Astrocyte (in vitro differentiated cells and primary cell): ENCODE measurements around the gene CBX8. TPM values are rescaled to one million over a fixed set of nuclear protein-coding genes. Genes with fewer than 3 reads are reported as not detected.

Experiments
- DNase-seq: peaks from one replicate; pipeline ENCODE4 v3.0.0-alpha.2; 2010; ENCODE audit warnings: low read depth
- FAIRE-seq: peaks from 2 replicates; lab custom pipeline; 2011; peaks lifted over from hg19 to GRCh38; lab: Jason Lieb, UNC
- H2AFZ ChIP-seq: 2 replicates; pipeline ENCODE4 v1.6.0; 2012; ENCODE audit warnings: low read depth, low read length, inconsistent platforms
- H3K27ac ChIP-seq: 2 replicates; pipeline ENCODE4 v1.5.1; 2011; ENCODE audit warnings: low read depth, low read length, inconsistent platforms
- H3K27me3 ChIP-seq: 2 replicates; pipeline ENCODE4 v1.6.0; 2011; ENCODE audit warnings: low read length, inconsistent platforms; ENCODE audit not compliant: insufficient read depth
- H3K36me3 ChIP-seq: 2 replicates; pipeline ENCODE4 v1.5.1; 2011; ENCODE audit warnings: low read length, inconsistent platforms; ENCODE audit not compliant: insufficient read depth
- H3K4me1 ChIP-seq: 2 replicates; pipeline ENCODE4 v1.5.1; 2011; ENCODE audit warnings: low read length, inconsistent platforms; ENCODE audit not compliant: insufficient read depth
- H3K4me2 ChIP-seq: 2 replicates; pipeline ENCODE4 v1.6.0; 2012; ENCODE audit warnings: low read length, inconsistent platforms
- H3K4me3 ChIP-seq: 2 replicates; pipeline ENCODE4 v1.5.1; 2011; ENCODE audit warnings: low read depth, mild to moderate bottlenecking, low read length, inconsistent platforms; ENCODE audit not compliant: insufficient read depth
- H3K79me2 ChIP-seq: 2 replicates; pipeline ENCODE4 v1.6.0; 2012; ENCODE audit warnings: mild to moderate bottlenecking, low read length, inconsistent platforms; ENCODE audit not compliant: insufficient read depth
- H3K9ac ChIP-seq: 2 replicates; pipeline ENCODE4 v1.6.0; 2012; ENCODE audit warnings: mild to moderate bottlenecking, low read length, inconsistent platforms
- H3K9me3 ChIP-seq: 2 replicates; pipeline ENCODE4 v1.5.1; 2012; ENCODE audit warnings: low read depth, mild to moderate bottlenecking, low read length, inconsistent platforms; ENCODE audit not compliant: insufficient read depth
- H4K20me1 ChIP-seq: 2 replicates; pipeline ENCODE4 v1.6.0; 2012; ENCODE audit warnings: low read length, inconsistent platforms; ENCODE audit not compliant: insufficient read depth
- H3K27ac Mint-ChIP-seq: one replicate; pipeline ENCODE4 v1.8.0; 2021; ENCODE audit warnings: mild to moderate bottlenecking, mixed read lengths; ENCODE audit not compliant: unreplicated experiment
- H3K27me3 Mint-ChIP-seq: one replicate; pipeline ENCODE4 v1.8.0; 2021; ENCODE audit warnings: low read depth, mixed read lengths; ENCODE audit not compliant: unreplicated experiment
- H3K36me3 Mint-ChIP-seq: one replicate; pipeline ENCODE4 v1.8.0; 2021; ENCODE audit warnings: low read depth, mixed read lengths; ENCODE audit not compliant: unreplicated experiment
- H3K4me1 Mint-ChIP-seq: one replicate; pipeline ENCODE4 v1.8.0; 2021; ENCODE audit warnings: low read depth, mixed read lengths; ENCODE audit not compliant: unreplicated experiment
- H3K4me3 Mint-ChIP-seq: one replicate; pipeline ENCODE4 v1.8.0; 2021; ENCODE audit warnings: mild to moderate bottlenecking, moderate library complexity, mixed read lengths; ENCODE audit not compliant: unreplicated experiment
- H3K9me3 Mint-ChIP-seq: one replicate; pipeline ENCODE4 v1.8.0; 2021; ENCODE audit warnings: mild to moderate bottlenecking, mixed read lengths; ENCODE audit not compliant: unreplicated experiment
- CTCF ChIP-seq: IDR thresholded peaks from 2 replicates; pipeline ENCODE4 v1.5.1; 2011; ENCODE audit warnings: low read depth, mild to moderate bottlenecking, inconsistent platforms, low read length, moderate library complexity; ENCODE audit not compliant: insufficient read depth
- EZH2 ChIP-seq: IDR thresholded peaks from 2 replicates; pipeline ENCODE4 v1.6.1; 2012; ENCODE audit warnings: mild to moderate bottlenecking, low read length, inconsistent platforms; ENCODE audit not compliant: insufficient read depth
- total RNA-seq: library from RNA; stranded (reverse); gene quantifications from 2 replicates; pipeline ENCODE4 v1.2.1, GENCODE V29; 2021

The CBX8 gene
- total RNA-seq, 1 donor from 2014 or later, result 3.4 TPM

- Mint-ChIP-seq H3K4me3 (peak overlapping the region; percentile 86), H3K4me1 (peaks cover 8% of the 10 kb centered on the region), H3K27ac (peak overlapping the region; percentile 75), H3K9me3 (peaks cover 16% of the 10 kb centered on the region), H3K27me3 (peaks cover 31% of the 10 kb centered on the region), H3K36me3 (peaks cover 2% of the 10 kb centered on the region)
- no peak for FAIRE-seq
- H3K4me1 ChIP-seq, result peaks cover 48% of the 10 kb centered on the region
- DNase-seq, result no peak
- peak overlapping the region; percentile 93 for H3K4me2 ChIP-seq
- peaks cover 6% of the 10 kb centered on the region for H3K79me2 ChIP-seq
- TF ChIP-seq EZH2 (no peak), CTCF (no peak)
- no peaks in the 10 kb centered on the region for H3K36me3 ChIP-seq
- H2AFZ ChIP-seq, result peak overlapping the region; percentile 92
- no peak overlapping the region for H3K27ac ChIP-seq
- peak overlapping the region; percentile 80 for H3K4me3 ChIP-seq
- H4K20me1 ChIP-seq, result peaks cover 37% of the 10 kb centered on the region
- H3K27me3 ChIP-seq, result peaks cover 47% of the 10 kb centered on the region
- peak overlapping the region; percentile 87 for H3K9ac ChIP-seq
- no peaks in the 10 kb centered on the region for H3K9me3 ChIP-seq
Measured at GRCh38 chr17:79796444-79796762, 474 bp downstream of the CBX8 start.

- peak overlapping the region; percentile 75 for H3K27ac Mint-ChIP-seq
Measured at GRCh38 chr17:79795795-79796443, 958 bp downstream of the CBX8 start.

More at GRCh38 chr17:79795795-79796443, 958 bp downstream of the CBX8 start:
- Histone ChIP-seq H3K36me3 (no peaks in the 10 kb centered on the region), H3K4me3 (peak overlapping the region; percentile 80), H3K4me1 (peaks cover 43% of the 10 kb centered on the region), H3K27me3 (peaks cover 48% of the 10 kb centered on the region), H3K9me3 (no peaks in the 10 kb centered on the region), H4K20me1 (peaks cover 37% of the 10 kb centered on the region), H2AFZ (no peak overlapping the region), H3K4me2 (peak overlapping the region; percentile 93), H3K79me2 (peaks cover 6% of the 10 kb centered on the region), H3K9ac (peak overlapping the region; percentile 87), H3K27ac (no peak overlapping the region)
- H3K27me3 Mint-ChIP-seq, result peaks cover 32% of the 10 kb centered on the region
- TF ChIP-seq EZH2, result no peak
- no peak for TF ChIP-seq CTCF
- peaks cover 8% of the 10 kb centered on the region for H3K4me1 Mint-ChIP-seq
- FAIRE-seq, result no peak
- DNase-seq, result no peak
- peaks cover 16% of the 10 kb centered on the region for H3K9me3 Mint-ChIP-seq
- H3K4me3 Mint-ChIP-seq, result peak overlapping the region; percentile 86
- peaks cover 2% of the 10 kb centered on the region for H3K36me3 Mint-ChIP-seq
